Vagina (tissue), 2 donors: ENCODE results near the gene INPP4A.

Source experiments
- CTCF ChIP-seq, 3 experiments: fragments of 450-650 bp in 2 of 3; fragments of 200-600 bp in 1 of 3; sonication (generic) in 1 of 3; IDR thresholded peaks; one replicate each; pipeline ENCODE4 v1.5.1; 2017 to 2019; ENCODE audit warnings: antibody characterized with exemption in 3 of 3, mild to moderate bottlenecking in 2 of 3, moderate library complexity in 2 of 3
- POLR2A ChIP-seq, 2 donors: fragments of 450-650 bp; IDR thresholded peaks; one replicate each; pipeline ENCODE4 v1.6.1; 2017; ENCODE audit warnings: antibody characterized with exemption in 2 of 2, mild to moderate bottlenecking in 2 of 2, moderate library complexity in 2 of 2

- TF ChIP-seq CTCF (IDR thresholded peaks at IDR 0.05) (no peak), POLR2A (IDR thresholded peaks at IDR 0.05) (no peak)
Observed at GRCh38 chr2:98472132-98472650, 27.5 kb downstream of the INPP4A start.
